Progenitor cell of endocrine pancreas (in vitro differentiated cells): ENCODE data around the gene SLC6A13. TPM values are rescaled to one million over a fixed set of nuclear protein-coding genes. Genes with fewer than 3 reads are reported as not detected.

ENCODE experiments used
- DNase-seq: peaks from one replicate; pipeline ENCODE4 v3.0.0; 2021; ENCODE audit warnings: low spot score; ENCODE audit not compliant: unreplicated experiment
- H3K27ac Mint-ChIP-seq: 2 replicates; pipeline ENCODE4 v1.8.0; 2021; ENCODE audit warnings: mild to moderate bottlenecking, moderate library complexity, mixed read lengths
- H3K27me3 Mint-ChIP-seq: 2 replicates; pipeline ENCODE4 v1.8.0; 2021; ENCODE audit warnings: mixed read lengths
- H3K36me3 Mint-ChIP-seq: 2 replicates; pipeline ENCODE4 v1.8.0; 2022; ENCODE audit warnings: mixed read lengths; ENCODE audit not compliant: insufficient read depth
- H3K4me1 Mint-ChIP-seq: 2 replicates; pipeline ENCODE4 v1.8.0; 2021; ENCODE audit warnings: low read depth, mixed read lengths
- H3K4me3 Mint-ChIP-seq: 2 replicates; pipeline ENCODE4 v1.8.0; 2021; ENCODE audit warnings: low read depth, mild to moderate bottlenecking, moderate library complexity, mixed read lengths
- H3K9me3 Mint-ChIP-seq: 2 replicates; pipeline ENCODE4 v1.8.0; 2021; ENCODE audit warnings: low read depth, mixed read lengths
- CTCF ChIP-seq: fragments of 200-600 bp; sonication (generic); IDR thresholded peaks from one replicate; pipeline ENCODE4 v1.5.0; 2021; ENCODE audit warnings: antibody characterized with exemption, mild to moderate bottlenecking; ENCODE audit not compliant: unreplicated experiment
- total RNA-seq: library from RNA; stranded (reverse); gene quantifications from 2 replicates; pipeline ENCODE4 v1.2.1, GENCODE V29; 2021

Gene SLC6A13
- total RNA-seq, 1 donor from 2014 or later = 0.60 TPM

- peaks cover 17% of the 10 kb centered on the region for H3K27me3 Mint-ChIP-seq
- H3K36me3 Mint-ChIP-seq = no peaks in the 10 kb centered on the region
- H3K4me3 Mint-ChIP-seq = no peak overlapping the region
- H3K9me3 Mint-ChIP-seq = no peaks in the 10 kb centered on the region
- DNase-seq = no peak
- TF ChIP-seq CTCF = no peak
- H3K4me1 Mint-ChIP-seq = peaks cover 19% of the 10 kb centered on the region
- no peak overlapping the region for H3K27ac Mint-ChIP-seq
Measured at GRCh38 chr12:264269-264668, 1.6 kb upstream of the SLC6A13 start.

- no peaks in the 10 kb centered on the region for H3K36me3 Mint-ChIP-seq
- H3K27me3 Mint-ChIP-seq = peaks cover 17% of the 10 kb centered on the region
- DNase-seq = no peak
- no peaks in the 10 kb centered on the region for H3K9me3 Mint-ChIP-seq
- no peak for TF ChIP-seq CTCF
- H3K27ac Mint-ChIP-seq = no peak overlapping the region
- peaks cover 18% of the 10 kb centered on the region for H3K4me1 Mint-ChIP-seq
- H3K4me3 Mint-ChIP-seq = no peak overlapping the region
Measured at GRCh38 chr12:263574-263973, 938 bp upstream of the SLC6A13 start.

- TF ChIP-seq CTCF = no peak
- H3K27ac Mint-ChIP-seq = no peak overlapping the region
- no peak for DNase-seq
- no peak overlapping the region for H3K4me3 Mint-ChIP-seq
- no peaks in the 10 kb centered on the region for H3K9me3 Mint-ChIP-seq
- H3K4me1 Mint-ChIP-seq = peaks cover 13% of the 10 kb centered on the region
- H3K36me3 Mint-ChIP-seq = no peaks in the 10 kb centered on the region
- peaks cover 20% of the 10 kb centered on the region for H3K27me3 Mint-ChIP-seq
Measured at GRCh38 chr12:262113-262512, 523 bp downstream of the SLC6A13 start.

GRCh38 chr12:257521-258321 lies 4.9 kb downstream of the SLC6A13 start:
- Mint-ChIP-seq H3K27ac (peak overlapping the region; percentile 1), H3K9me3 (no peaks in the 10 kb centered on the region), H3K4me3 (no peak overlapping the region), H3K4me1 (peaks cover 29% of the 10 kb centered on the region), H3K27me3 (peaks cover 34% of the 10 kb centered on the region), H3K36me3 (no peaks in the 10 kb centered on the region)
- DNase-seq = no peak
- no peak for TF ChIP-seq CTCF

GRCh38 chr12:256958-257357 lies 5.7 kb downstream of the SLC6A13 start:
- TF ChIP-seq CTCF = no peak
- H3K36me3 Mint-ChIP-seq = no peaks in the 10 kb centered on the region
- H3K4me1 Mint-ChIP-seq = peaks cover 29% of the 10 kb centered on the region
- no peak overlapping the region for H3K4me3 Mint-ChIP-seq
- peaks cover 34% of the 10 kb centered on the region for H3K27me3 Mint-ChIP-seq
- DNase-seq = peak; percentile 6
- H3K27ac Mint-ChIP-seq = no peak overlapping the region
- H3K9me3 Mint-ChIP-seq = no peaks in the 10 kb centered on the region
